SK-N-SH (cell line): ENCODE data around the gene MTCL1. TPM values are rescaled to one million over a fixed set of nuclear protein-coding genes. Genes with fewer than 3 reads are reported as not detected.

Source experiments
- CTCF ChIA-PET: fragments of 300-600, 350-600 bp; formaldehyde crosslinking; extraction: SDS; loops from one replicate; lab custom pipeline; 2021; lab: Yijun Ruan, JAX
- POLR2A ChIA-PET: fragments of 350-600 bp; sonication (Branson Sonifier 250); formaldehyde crosslinking; extraction: SDS; loops from one replicate; lab custom pipeline; 2020; ENCODE audit warnings: antibody characterized with exemption, inconsistent platforms; lab: Yijun Ruan, JAX
- DNase-seq: peaks from one replicate; pipeline ENCODE4 v3.0.0; 2012
- H2AFZ ChIP-seq: fragments of 200-600 bp; sonication (generic); 2 replicates; pipeline ENCODE4 v1.8.1; 2016; ENCODE audit warnings: antibody characterized with exemption, mild to moderate bottlenecking, low read depth
- H3F3A ChIP-seq: fragments of 200-600 bp; sonication (generic); replicated peaks from 2 replicates; pipeline ENCODE3; 2016; ENCODE audit warnings: antibody characterized with exemption, mild to moderate bottlenecking; ENCODE audit not compliant: insufficient read depth
- H3K27ac ChIP-seq, 2 experiments: fragments of 200-500 bp in 1 of 2; fragments of 200-600 bp in 1 of 2; sonication (Bioruptor generic) in 1 of 2; sonication (generic), shearing (Covaris generic) in 1 of 2; 2 replicates each; pipeline versions ENCODE4 v1.5.1 to v1.6.1; 2014 to 2016; ENCODE audit warnings: low read depth in 2 of 2, inconsistent platforms in 1 of 2, low read length in 1 of 2, mild to moderate bottlenecking in 1 of 2, mixed read lengths in 1 of 2
- H3K27me3 ChIP-seq: fragments of 200-600 bp; sonication (generic), shearing (Covaris generic); 2 replicates; pipeline ENCODE4 v1.6.1; 2016; ENCODE audit warnings: mixed run types; ENCODE audit not compliant: insufficient read depth
- H3K36me3 ChIP-seq, 2 experiments: fragments of 200-500 bp in 1 of 2; fragments of 200-600 bp in 1 of 2; sonication (Bioruptor generic) in 1 of 2; sonication (generic) in 1 of 2; replicated peaks in 1 of 2; 2 replicates each; pipeline versions ENCODE3 to v1.5.1; 2014 to 2016; ENCODE audit warnings: low read length in 1 of 2, mild to moderate bottlenecking in 1 of 2; ENCODE audit not compliant: insufficient read depth in 2 of 2, control insufficient read depth in 1 of 2
- H3K4me1 ChIP-seq, 2 experiments: fragments of 200-500 bp in 1 of 2; fragments of 200-600 bp in 1 of 2; sonication (Bioruptor generic) in 1 of 2; sonication (generic), shearing (Covaris generic) in 1 of 2; 2 replicates each; pipeline versions ENCODE4 v1.5.1 to v1.6.1; 2014 to 2016; ENCODE audit warnings: low read depth in 1 of 2, low read length in 1 of 2, mixed run types in 1 of 2; ENCODE audit not compliant: insufficient read depth in 2 of 2, control insufficient read depth in 1 of 2
- H3K4me2 ChIP-seq: fragments of 200-600 bp; sonication (generic), shearing (Covaris generic); 2 replicates; pipeline ENCODE4 v1.6.1; 2017; ENCODE audit warnings: mixed run types
- H3K4me3 ChIP-seq, 2 experiments: fragments of 200-500 bp in 1 of 2; fragments of 200-600 bp in 1 of 2; sonication (Bioruptor generic) in 1 of 2; sonication (generic), shearing (Covaris generic) in 1 of 2; 2 replicates each; pipeline versions ENCODE4 v1.5.1 to v1.8.1; 2014 to 2016; ENCODE audit warnings: low read depth in 2 of 2, inconsistent platforms in 1 of 2, low read length in 1 of 2, mild to moderate bottlenecking in 1 of 2, mixed read lengths in 1 of 2, moderate library complexity in 1 of 2
- H3K79me2 ChIP-seq: fragments of 200-600 bp; sonication (generic); 2 replicates; pipeline ENCODE4 v1.8.1; 2017; ENCODE audit warnings: mild to moderate bottlenecking; ENCODE audit not compliant: insufficient read depth
- H3K9ac ChIP-seq: fragments of 200-600 bp; sonication (generic); 2 replicates; pipeline ENCODE4 v1.6.1; 2017; ENCODE audit warnings: mixed run types
- H3K9me2 ChIP-seq: fragments of 200-600 bp; sonication (generic); 2 replicates; pipeline ENCODE4 v1.6.1; 2017; ENCODE audit warnings: mixed run types
- H3K9me3 ChIP-seq: fragments of 200-600 bp; sonication (generic); 2 replicates; pipeline ENCODE4 v1.6.1; 2017; ENCODE audit warnings: mixed run types, mild to moderate bottlenecking, moderate library complexity
- H4K20me1 ChIP-seq: fragments of 200-600 bp; sonication (generic); 2 replicates; pipeline ENCODE4 v1.6.1; 2017; ENCODE audit warnings: mild to moderate bottlenecking, mixed run types; ENCODE audit not compliant: insufficient read depth
- CHD2 ChIP-seq: fragments of 150-350 bp; IDR thresholded peaks from 2 replicates; pipeline ENCODE4 v1.6.1; 2018; ENCODE audit warnings: low read length; ENCODE audit not compliant: partially characterized antibody
- EP300 ChIP-seq, 2 experiments: IDR thresholded peaks; 2 replicates each; pipeline versions ENCODE4 v1.4.0 to v1.6.1; 2012; ENCODE audit warnings: borderline replicate concordance in 1 of 2, low read depth in 1 of 2, low read length in 1 of 2
- FOXJ3 ChIP-seq: sonication (generic); formaldehyde crosslinking; IDR thresholded peaks from 2 replicates; pipeline ENCODE4 v1.5.1; 2020; ENCODE audit warnings: mild to moderate bottlenecking, missing genetic modification reagents
- FOXM1 ChIP-seq: IDR thresholded peaks from 2 replicates; pipeline ENCODE4 v1.4.0; 2012; ENCODE audit warnings: low read depth, mild to moderate bottlenecking
- JUND ChIP-seq: IDR thresholded peaks from 2 replicates; pipeline ENCODE4 v1.4.0; 2012
- NFIC ChIP-seq: IDR thresholded peaks from 2 replicates; pipeline ENCODE4 v1.4.0; 2012; ENCODE audit warnings: borderline replicate concordance
- NRF1 ChIP-seq: IDR thresholded peaks from 2 replicates; pipeline ENCODE4 v1.6.1; 2012; ENCODE audit warnings: low read depth, mild to moderate bottlenecking, low read length
- POLR2AphosphoS5 ChIP-seq: IDR thresholded peaks from 2 replicates; pipeline ENCODE4 v1.6.1; 2012; ENCODE audit warnings: low read depth, low read length
- RAD21 ChIP-seq: IDR thresholded peaks from 2 replicates; pipeline ENCODE4 v1.6.1; 2012; ENCODE audit warnings: mild to moderate bottlenecking, low read length
- RCOR1 ChIP-seq: fragments of 150-350 bp; IDR thresholded peaks from 2 replicates; pipeline ENCODE4 v1.6.1; 2017; ENCODE audit warnings: antibody characterized with exemption, low read length
- RFX5 ChIP-seq: IDR thresholded peaks from 2 replicates; pipeline ENCODE4 v1.6.1; 2012; ENCODE audit warnings: mild to moderate bottlenecking, improper control_type of control experiment, low read length
- TCF12 ChIP-seq: IDR thresholded peaks from 2 replicates; pipeline ENCODE4 v1.4.0; 2012
- YY1 ChIP-seq: IDR thresholded peaks from 2 replicates; pipeline ENCODE4 v1.4.0; 2012; ENCODE audit warnings: low read depth, mild to moderate bottlenecking
- WGBS: methylation state at CpG from one replicate; pipeline ENCODE4 v1.1.6; 2017; ENCODE audit warnings: low lambda C conversion rate; 5-methylcytosine and 5-hydroxymethylcytosine counted together
- polyA plus RNA-seq, 3 experiments: library from polyadenylated mRNA; depleted of rRNA; stranded (reverse); fragments of >200 nt; gene quantifications; 2 replicates each; pipeline ENCODE4 v1.2.3, GENCODE V29; 2012
- TF ChIP-seq, protein P1 (sequence below): IDR thresholded peaks from 2 replicates; pipeline ENCODE4; 2012
- TF ChIP-seq, protein P2 (sequence below): IDR thresholded peaks from 2 replicates; pipeline ENCODE4 v1.4.0; 2012; ENCODE audit warnings: low read depth
- TF ChIP-seq, protein P3 (sequence below): IDR thresholded peaks from 2 replicates; pipeline ENCODE4 v1.4.0; 2012; ENCODE audit warnings: low read depth, borderline replicate concordance
- TF ChIP-seq, protein P4 (sequence below): IDR thresholded peaks from 2 replicates; pipeline ENCODE4 v1.6.1; 2012; ENCODE audit warnings: mild to moderate bottlenecking, low read depth, low read length, moderate library complexity
- TF ChIP-seq, protein P5 (sequence below): fragments of 150-350 bp; IDR thresholded peaks from 2 replicates; pipeline ENCODE4 v1.6.1; 2017; ENCODE audit warnings: antibody characterized with exemption, low read length, low read depth, borderline replicate concordance
- TF ChIP-seq, protein P6 (sequence below): IDR thresholded peaks from 2 replicates; pipeline ENCODE4 v1.4.0; 2012; ENCODE audit warnings: low read depth, borderline replicate concordance

MTCL1 gene
- polyA plus RNA-seq, 1 of the 3 experiments (the other 2 are of a cell fraction), result 33.5 TPM

DNA sequence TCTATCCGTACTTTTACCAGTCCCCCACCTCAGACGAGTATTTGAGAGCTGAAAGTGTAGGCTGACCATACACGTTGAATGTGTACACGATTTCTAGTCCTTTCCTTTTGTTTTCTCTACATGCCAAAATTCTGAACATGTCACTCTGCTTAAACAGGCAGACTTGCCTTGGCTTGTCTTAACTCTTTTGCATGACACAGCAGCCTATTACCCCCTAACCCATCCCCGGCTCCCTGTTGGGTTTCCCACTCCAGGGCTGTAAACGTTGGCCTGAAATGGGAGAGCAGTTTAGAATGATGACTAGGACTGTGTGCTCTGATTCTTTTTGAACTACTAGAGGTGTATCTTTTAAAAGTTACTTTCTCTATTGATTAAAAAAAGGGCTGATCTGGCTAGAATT, 19.1 kb downstream of the MTCL1 start (continued):
- TF ChIP-seq, protein P1, sequence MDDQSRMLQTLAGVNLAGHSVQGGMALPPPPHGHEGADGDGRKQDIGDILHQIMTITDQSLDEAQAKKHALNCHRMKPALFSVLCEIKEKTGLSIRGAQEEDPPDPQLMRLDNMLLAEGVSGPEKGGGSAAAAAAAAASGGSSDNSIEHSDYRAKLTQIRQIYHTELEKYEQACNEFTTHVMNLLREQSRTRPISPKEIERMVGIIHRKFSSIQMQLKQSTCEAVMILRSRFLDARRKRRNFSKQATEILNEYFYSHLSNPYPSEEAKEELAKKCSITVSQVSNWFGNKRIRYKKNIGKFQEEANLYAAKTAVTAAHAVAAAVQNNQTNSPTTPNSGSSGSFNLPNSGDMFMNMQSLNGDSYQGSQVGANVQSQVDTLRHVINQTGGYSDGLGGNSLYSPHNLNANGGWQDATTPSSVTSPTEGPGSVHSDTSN, result no peak
- TF ChIP-seq FOXJ3 (CRISPR knock-in tag) (no peak), RCOR1 (no peak), YY1 (no peak), TCF12 (no peak), NRF1 (no peak)
- TF ChIP-seq, protein P2, sequence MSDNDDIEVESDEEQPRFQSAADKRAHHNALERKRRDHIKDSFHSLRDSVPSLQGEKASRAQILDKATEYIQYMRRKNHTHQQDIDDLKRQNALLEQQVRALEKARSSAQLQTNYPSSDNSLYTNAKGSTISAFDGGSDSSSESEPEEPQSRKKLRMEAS, result no peak
- TF ChIP-seq, protein P3, sequence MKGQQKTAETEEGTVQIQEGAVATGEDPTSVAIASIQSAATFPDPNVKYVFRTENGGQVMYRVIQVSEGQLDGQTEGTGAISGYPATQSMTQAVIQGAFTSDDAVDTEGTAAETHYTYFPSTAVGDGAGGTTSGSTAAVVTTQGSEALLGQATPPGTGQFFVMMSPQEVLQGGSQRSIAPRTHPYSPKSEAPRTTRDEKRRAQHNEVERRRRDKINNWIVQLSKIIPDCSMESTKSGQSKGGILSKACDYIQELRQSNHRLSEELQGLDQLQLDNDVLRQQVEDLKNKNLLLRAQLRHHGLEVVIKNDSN, result no peak
- TF ChIP-seq, all 33 proteins: peak for 0

DNA sequence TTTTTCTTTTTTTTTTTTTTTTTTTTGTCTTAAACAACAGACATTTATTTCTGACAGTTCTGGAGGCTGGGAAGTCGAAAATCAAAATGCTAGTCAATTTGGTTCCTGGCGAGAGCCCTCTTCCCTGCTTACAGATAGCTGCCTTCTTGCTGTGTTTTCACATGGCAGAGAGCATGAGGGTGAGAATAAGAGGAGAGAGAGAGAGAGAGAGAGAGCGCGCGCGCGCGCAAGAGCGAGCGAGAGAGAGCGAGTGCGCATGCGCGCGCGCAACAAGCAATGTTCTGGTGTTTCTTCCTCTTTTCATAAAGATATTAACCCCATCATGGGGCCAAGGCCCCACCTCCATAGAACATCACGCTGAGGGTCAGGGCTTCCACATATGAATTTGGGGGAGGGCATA, 20.9 kb downstream of the MTCL1 start:
- no peak overlapping the region for H3K27ac ChIP-seq
- H4K20me1 ChIP-seq, result 0 out of 2 replicates have a peak, but pooled peaks cover 3% of the 10 kb centered on the region
- H3K4me2 ChIP-seq, result no peak overlapping the region
- WGBS, result 96% methylated on average over 17 of the region's 17 CpGs
- TF ChIP-seq, protein P4, sequence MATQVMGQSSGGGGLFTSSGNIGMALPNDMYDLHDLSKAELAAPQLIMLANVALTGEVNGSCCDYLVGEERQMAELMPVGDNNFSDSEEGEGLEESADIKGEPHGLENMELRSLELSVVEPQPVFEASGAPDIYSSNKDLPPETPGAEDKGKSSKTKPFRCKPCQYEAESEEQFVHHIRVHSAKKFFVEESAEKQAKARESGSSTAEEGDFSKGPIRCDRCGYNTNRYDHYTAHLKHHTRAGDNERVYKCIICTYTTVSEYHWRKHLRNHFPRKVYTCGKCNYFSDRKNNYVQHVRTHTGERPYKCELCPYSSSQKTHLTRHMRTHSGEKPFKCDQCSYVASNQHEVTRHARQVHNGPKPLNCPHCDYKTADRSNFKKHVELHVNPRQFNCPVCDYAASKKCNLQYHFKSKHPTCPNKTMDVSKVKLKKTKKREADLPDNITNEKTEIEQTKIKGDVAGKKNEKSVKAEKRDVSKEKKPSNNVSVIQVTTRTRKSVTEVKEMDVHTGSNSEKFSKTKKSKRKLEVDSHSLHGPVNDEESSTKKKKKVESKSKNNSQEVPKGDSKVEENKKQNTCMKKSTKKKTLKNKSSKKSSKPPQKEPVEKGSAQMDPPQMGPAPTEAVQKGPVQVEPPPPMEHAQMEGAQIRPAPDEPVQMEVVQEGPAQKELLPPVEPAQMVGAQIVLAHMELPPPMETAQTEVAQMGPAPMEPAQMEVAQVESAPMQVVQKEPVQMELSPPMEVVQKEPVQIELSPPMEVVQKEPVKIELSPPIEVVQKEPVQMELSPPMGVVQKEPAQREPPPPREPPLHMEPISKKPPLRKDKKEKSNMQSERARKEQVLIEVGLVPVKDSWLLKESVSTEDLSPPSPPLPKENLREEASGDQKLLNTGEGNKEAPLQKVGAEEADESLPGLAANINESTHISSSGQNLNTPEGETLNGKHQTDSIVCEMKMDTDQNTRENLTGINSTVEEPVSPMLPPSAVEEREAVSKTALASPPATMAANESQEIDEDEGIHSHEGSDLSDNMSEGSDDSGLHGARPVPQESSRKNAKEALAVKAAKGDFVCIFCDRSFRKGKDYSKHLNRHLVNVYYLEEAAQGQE, result no peak
- TF ChIP-seq, protein P2, result no peak
- TF ChIP-seq, protein P1, result no peak
- TF ChIP-seq POLR2AphosphoS5, result no peak
- no peak for TF ChIP-seq NFIC
- TF ChIP-seq FOXM1, result no peak
- TF ChIP-seq, protein P5, sequence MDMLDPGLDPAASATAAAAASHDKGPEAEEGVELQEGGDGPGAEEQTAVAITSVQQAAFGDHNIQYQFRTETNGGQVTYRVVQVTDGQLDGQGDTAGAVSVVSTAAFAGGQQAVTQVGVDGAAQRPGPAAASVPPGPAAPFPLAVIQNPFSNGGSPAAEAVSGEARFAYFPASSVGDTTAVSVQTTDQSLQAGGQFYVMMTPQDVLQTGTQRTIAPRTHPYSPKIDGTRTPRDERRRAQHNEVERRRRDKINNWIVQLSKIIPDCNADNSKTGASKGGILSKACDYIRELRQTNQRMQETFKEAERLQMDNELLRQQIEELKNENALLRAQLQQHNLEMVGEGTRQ, result no peak
- TF ChIP-seq RAD21, result no peak
- no peak for TF ChIP-seq CHD2
- no peak for TF ChIP-seq RFX5
- no peak for TF ChIP-seq NRF1
- no peak for TF ChIP-seq JUND
- TF ChIP-seq, protein P6, sequence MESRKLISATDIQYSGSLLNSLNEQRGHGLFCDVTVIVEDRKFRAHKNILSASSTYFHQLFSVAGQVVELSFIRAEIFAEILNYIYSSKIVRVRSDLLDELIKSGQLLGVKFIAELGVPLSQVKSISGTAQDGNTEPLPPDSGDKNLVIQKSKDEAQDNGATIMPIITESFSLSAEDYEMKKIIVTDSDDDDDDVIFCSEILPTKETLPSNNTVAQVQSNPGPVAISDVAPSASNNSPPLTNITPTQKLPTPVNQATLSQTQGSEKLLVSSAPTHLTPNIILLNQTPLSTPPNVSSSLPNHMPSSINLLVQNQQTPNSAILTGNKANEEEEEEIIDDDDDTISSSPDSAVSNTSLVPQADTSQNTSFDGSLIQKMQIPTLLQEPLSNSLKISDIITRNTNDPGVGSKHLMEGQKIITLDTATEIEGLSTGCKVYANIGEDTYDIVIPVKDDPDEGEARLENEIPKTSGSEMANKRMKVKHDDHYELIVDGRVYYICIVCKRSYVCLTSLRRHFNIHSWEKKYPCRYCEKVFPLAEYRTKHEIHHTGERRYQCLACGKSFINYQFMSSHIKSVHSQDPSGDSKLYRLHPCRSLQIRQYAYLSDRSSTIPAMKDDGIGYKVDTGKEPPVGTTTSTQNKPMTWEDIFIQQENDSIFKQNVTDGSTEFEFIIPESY, result no peak
- no peak for TF ChIP-seq EP300 (IDR thresholded peaks at IDR 0.05; ENCODE audit: borderline replicate concordance in 1 of 2, low read depth in 1 of 2, low read length in 1 of 2)
- POLR2A ChIA-PET, result no interaction called here
- peaks cover 74% of the 10 kb centered on the region for H3K79me2 ChIP-seq
- CTCF ChIA-PET, result no interaction called here
- H3K9me3 ChIP-seq, result no peaks in the 10 kb centered on the region
- H3F3A ChIP-seq, result peaks cover 25% of the 10 kb centered on the region
- DNase-seq, result no peak
- H3K4me1 ChIP-seq, result peaks cover 6 to 9% of the 10 kb centered on the region in 2 experiments; a peak in 2 of 4 replicates
- H3K4me3 ChIP-seq, result no peak overlapping the region
- no peak overlapping the region for H3K9ac ChIP-seq
- no peak overlapping the region for H2AFZ ChIP-seq
- H3K36me3 ChIP-seq, result peaks cover 5 to 21% of the 10 kb centered on the region in 2 experiments
- H3K27me3 ChIP-seq, result no peaks in the 10 kb centered on the region
- H3K9me2 ChIP-seq, result no peaks in the 10 kb centered on the region
